Mucosa of stomach (tissue), 1 donor: ENCODE results near the gene SPTBN1.

ENCODE experiments used
- H3K27me3 ChIP-seq: one replicate; pipeline ENCODE4 v1.7.0; 2013; ENCODE audit warnings: mild to moderate bottlenecking, low read length; ENCODE audit not compliant: control insufficient read depth, insufficient read depth
- H3K36me3 ChIP-seq: one replicate; pipeline ENCODE4 v1.7.0; 2013; ENCODE audit warnings: low read length; ENCODE audit not compliant: control insufficient read depth, insufficient read depth
- H3K4me1 ChIP-seq: one replicate; pipeline ENCODE4 v1.7.0; 2013; ENCODE audit warnings: mild to moderate bottlenecking, low read length; ENCODE audit not compliant: control insufficient read depth, insufficient read depth
- H3K4me3 ChIP-seq: one replicate; pipeline ENCODE4 v1.7.0; 2013; ENCODE audit warnings: low read length
- H3K9ac ChIP-seq: one replicate; pipeline ENCODE4 v1.7.0; 2013; ENCODE audit warnings: mild to moderate bottlenecking, low read length, moderate library complexity
- H3K9me3 ChIP-seq: one replicate; pipeline ENCODE4 v1.7.0; 2013; ENCODE audit warnings: mild to moderate bottlenecking, low read length, moderate library complexity; ENCODE audit not compliant: control insufficient read depth
- donor health status: Pancreatic carcinoma.

Gene SPTBN1

GRCh38 chr2:54459037-54459441 is 2.9 kb downstream of the SPTBN1 start:
- Histone ChIP-seq H3K36me3 (no peaks in the 10 kb centered on the region), H3K4me3 (no peak overlapping the region), H3K27me3 (peaks cover 33% of the 10 kb centered on the region), H3K4me1 (peaks cover 9% of the 10 kb centered on the region), H3K9ac (no peak overlapping the region), H3K9me3 (no peaks in the 10 kb centered on the region)

GRCh38 chr2:54461261-54461660 is 5.1 kb downstream of the SPTBN1 start:
- Histone ChIP-seq H3K4me3 (no peak overlapping the region), H3K9me3 (no peaks in the 10 kb centered on the region), H3K9ac (no peak overlapping the region), H3K36me3 (no peaks in the 10 kb centered on the region), H3K27me3 (peaks cover 21% of the 10 kb centered on the region), H3K4me1 (no peaks in the 10 kb centered on the region)

GRCh38 chr2:54464341-54464740 is 8.2 kb downstream of the SPTBN1 start:
- no peak overlapping the region for H3K4me3 ChIP-seq

GRCh38 chr2:54465143-54465542 is 9.0 kb downstream of the SPTBN1 start:
- Histone ChIP-seq H3K27me3 (no peaks in the 10 kb centered on the region), H3K36me3 (no peaks in the 10 kb centered on the region), H3K4me1 (no peaks in the 10 kb centered on the region), H3K9ac (no peak overlapping the region), H3K4me3 (no peak overlapping the region), H3K9me3 (no peaks in the 10 kb centered on the region)

More at GRCh38 chr2:54464341-54464740, 8.2 kb downstream of the SPTBN1 start:
- Histone ChIP-seq H3K4me1 (no peaks in the 10 kb centered on the region), H3K9me3 (no peaks in the 10 kb centered on the region), H3K27me3 (no peaks in the 10 kb centered on the region), H3K36me3 (no peaks in the 10 kb centered on the region), H3K9ac (no peak overlapping the region)

- H3K4me1 ChIP-seq, result no peaks in the 10 kb centered on the region
- H3K9me3 ChIP-seq, result no peaks in the 10 kb centered on the region
- no peak overlapping the region for H3K4me3 ChIP-seq
- no peaks in the 10 kb centered on the region for H3K27me3 ChIP-seq
- no peaks in the 10 kb centered on the region for H3K36me3 ChIP-seq
- H3K9ac ChIP-seq, result no peak overlapping the region
Observed at GRCh38 chr2:54466870-54467269, 10.7 kb downstream of the SPTBN1 start.

- no peaks in the 10 kb centered on the region for H3K9me3 ChIP-seq
- no peak overlapping the region for H3K4me3 ChIP-seq
- no peaks in the 10 kb centered on the region for H3K4me1 ChIP-seq
Observed at GRCh38 chr2:54468673-54469072, 12.5 kb downstream of the SPTBN1 start.

GRCh38 chr2:54469484-54470053 is 13.4 kb downstream of the SPTBN1 start:
- Histone ChIP-seq H3K36me3 (no peaks in the 10 kb centered on the region), H3K4me1 (no peaks in the 10 kb centered on the region), H3K4me3 (no peak overlapping the region), H3K9ac (no peak overlapping the region), H3K9me3 (no peaks in the 10 kb centered on the region), H3K27me3 (no peaks in the 10 kb centered on the region)

More at GRCh38 chr2:54468673-54469072, 12.5 kb downstream of the SPTBN1 start:
- Histone ChIP-seq H3K27me3 (no peaks in the 10 kb centered on the region), H3K9ac (no peak overlapping the region), H3K36me3 (no peaks in the 10 kb centered on the region)

- Histone ChIP-seq H3K36me3 (no peaks in the 10 kb centered on the region), H3K4me1 (no peaks in the 10 kb centered on the region), H3K9ac (no peak overlapping the region), H3K9me3 (no peaks in the 10 kb centered on the region), H3K4me3 (no peak overlapping the region), H3K27me3 (no peaks in the 10 kb centered on the region)
Observed at GRCh38 chr2:54470266-54470938, 14.3 kb downstream of the SPTBN1 start.

- Histone ChIP-seq H3K9me3 (no peaks in the 10 kb centered on the region), H3K4me3 (no peak overlapping the region), H3K9ac (no peak overlapping the region), H3K27me3 (no peaks in the 10 kb centered on the region), H3K36me3 (no peaks in the 10 kb centered on the region), H3K4me1 (no peaks in the 10 kb centered on the region)
Observed at GRCh38 chr2:54471221-54471711, 15.1 kb downstream of the SPTBN1 start.

- Histone ChIP-seq H3K4me3 (no peak overlapping the region), H3K4me1 (no peaks in the 10 kb centered on the region), H3K9ac (no peak overlapping the region), H3K9me3 (no peaks in the 10 kb centered on the region), H3K27me3 (no peaks in the 10 kb centered on the region), H3K36me3 (no peaks in the 10 kb centered on the region)
Observed at GRCh38 chr2:54473851-54474250, 17.7 kb downstream of the SPTBN1 start.

GRCh38 chr2:54475285-54475684 is 19.2 kb downstream of the SPTBN1 start:
- Histone ChIP-seq H3K27me3 (no peaks in the 10 kb centered on the region), H3K36me3 (no peaks in the 10 kb centered on the region), H3K4me3 (no peak overlapping the region), H3K9me3 (no peaks in the 10 kb centered on the region), H3K9ac (no peak overlapping the region), H3K4me1 (no peaks in the 10 kb centered on the region)

- Histone ChIP-seq H3K4me3 (no peak overlapping the region), H3K9me3 (no peaks in the 10 kb centered on the region), H3K9ac (no peak overlapping the region), H3K36me3 (no peaks in the 10 kb centered on the region), H3K4me1 (no peaks in the 10 kb centered on the region), H3K27me3 (no peaks in the 10 kb centered on the region)
Observed at GRCh38 chr2:54475919-54476318, 19.8 kb downstream of the SPTBN1 start.
